CD4-positive, alpha-beta T cell (primary cell): ENCODE data around the gene PLOD3. TPM values are rescaled to one million over a fixed set of nuclear protein-coding genes. Genes with fewer than 3 reads are reported as not detected.
A peak's percentile ranks its signal among the peaks of the same experiment; 100 is the strongest.

ENCODE experiments used
- ATAC-seq: fragments of 200-7000 bp; cut with Tn5 transposase; one replicate; pipeline ENCODE4 v1.10.0; 2022; ENCODE audit warnings: mild to moderate bottlenecking; ENCODE audit not compliant: poor library complexity
- CTCF ChIA-PET: fragments of 350-600 bp; sonication (Branson Sonifier 250); formaldehyde crosslinking; loops from one replicate; lab custom pipeline; 2021; ENCODE audit warnings: antibody characterized with exemption, inconsistent platforms; lab: Charles Lee
- POLR2A ChIA-PET: fragments of 350-600 bp; sonication (Branson Sonifier 250); formaldehyde crosslinking; loops from one replicate; lab custom pipeline; 2021; ENCODE audit warnings: antibody characterized with exemption, inconsistent platforms; lab: Charles Lee
- DNase-seq, 14 experiments: peaks; one replicate each; pipeline ENCODE4 v3.0.0-alpha.2; 2013 to 2020; ENCODE audit warnings: mixed read lengths in 2 of 14
- H3K27ac ChIP-seq, 2 donors: one replicate each; pipeline versions ENCODE4 v1.5.1 to v1.7.0; 2013; ENCODE audit warnings: low read length in 2 of 2, low read depth in 1 of 2, mild to moderate bottlenecking in 1 of 2
- H3K27me3 ChIP-seq, 2 experiments: 1 replicate in 1 of 2; 2 replicates in 1 of 2; pipeline versions ENCODE4 v1.6.1 to v1.7.0; 2013; ENCODE audit warnings: low read length in 2 of 2, control low read depth in 1 of 2, mild to moderate bottlenecking in 1 of 2, moderate library complexity in 1 of 2; ENCODE audit not compliant: insufficient read depth in 2 of 2, control insufficient read depth in 1 of 2
- H3K36me3 ChIP-seq: one replicate; pipeline ENCODE4 v1.6.1; 2013; ENCODE audit warnings: low read length, control low read depth; ENCODE audit not compliant: insufficient read depth
- H3K4me1 ChIP-seq: one replicate; pipeline ENCODE4 v1.6.1; 2013; ENCODE audit warnings: low read length, control low read depth; ENCODE audit not compliant: insufficient read depth
- H3K4me3 ChIP-seq: one replicate; pipeline ENCODE4 v1.5.1; 2013; ENCODE audit warnings: mild to moderate bottlenecking, low read length, moderate library complexity
- H3K9me3 ChIP-seq, 2 experiments: 1 replicate in 1 of 2; 2 replicates in 1 of 2; pipeline versions ENCODE4 v1.6.1 to v1.7.0; 2013; ENCODE audit warnings: low read length in 2 of 2, mild to moderate bottlenecking in 2 of 2, control low read depth in 1 of 2, moderate library complexity in 1 of 2; ENCODE audit not compliant: control insufficient read depth in 1 of 2, insufficient read depth in 1 of 2
- H3K27ac Mint-ChIP-seq: one replicate; pipeline ENCODE4 v1.8.0; 2020; ENCODE audit warnings: mixed read lengths
- H3K27me3 Mint-ChIP-seq: one replicate; pipeline ENCODE4 v1.8.0; 2021; ENCODE audit warnings: mixed read lengths
- H3K36me3 Mint-ChIP-seq: one replicate; pipeline ENCODE4 v1.8.0; 2021; ENCODE audit warnings: low read depth, mixed read lengths
- H3K4me1 Mint-ChIP-seq: one replicate; pipeline ENCODE4 v1.8.0; 2021; ENCODE audit warnings: low read depth, mixed read lengths
- H3K4me3 Mint-ChIP-seq: one replicate; pipeline ENCODE4 v1.8.0; 2020; ENCODE audit warnings: mild to moderate bottlenecking, mixed read lengths
- H3K9me3 Mint-ChIP-seq: one replicate; pipeline ENCODE4 v1.8.0; 2020; ENCODE audit warnings: mixed read lengths
- CTCF ChIP-seq: fragments of 200-600 bp; IDR thresholded peaks from one replicate; pipeline ENCODE4 v1.8.0; 2022; ENCODE audit warnings: antibody characterized with exemption, mild to moderate bottlenecking
- intact Hi-C, 2 experiments: fragments of 100-400 bp; cut with DNase I in 1 of 2; cut with micrococcal nuclease in 1 of 2; formaldehyde crosslinking; loops; one replicate each; pipeline versions ENCODE4 v1.15.1 to v1.9.0; 2023 to 2025; cut with DNase I, micrococcal nuclease
- total RNA-seq, 174 experiments: library from RNA in 2 of 174; stranded (reverse) in 2 of 174; gene quantifications; one replicate each; pipeline ENCODE4 v1.2.3 and lab custom pipeline; 2021 to 2026

The PLOD3 gene
- total RNA-seq, 2 experiments from 2014 or later = 13.8 to 15.9 TPM

- TF ChIP-seq CTCF = no peak
- Mint-ChIP-seq H3K27me3 (no peaks in the 10 kb centered on the region), H3K9me3 (no peaks in the 10 kb centered on the region), H3K4me1 (peaks cover 38% of the 10 kb centered on the region), H3K4me3 (peak overlapping the region; percentile 95), H3K27ac (peak overlapping the region; percentile 87), H3K36me3 (peaks cover 36% of the 10 kb centered on the region)
- H3K9me3 ChIP-seq = no peaks in the 10 kb centered on the region
- intact Hi-C loops = loop anchor here in 1 of 2 experiments (2.0 to 10.0 kb wide), 2 partner anchors 62 to 322 kb away; partner anchors contain the start of genes ACHE and AP1S1
- DNase-seq (peak in 1 of 14 experiments; percentile 16), ATAC-seq (no peak)
- H3K4me3 ChIP-seq = peak overlapping the region; percentile 83
- H3K4me1 ChIP-seq = peaks cover 45% of the 10 kb centered on the region
- ChIA-PET POLR2A (interaction anchor here (1.0 to 3.3 kb wide), 10 partner anchors 12 to 330 kb away, joined by 3 to 55 read pairs (median 6); partner anchors contain the start of genes FIS1, TRIM56, UFSP1 and VGF), CTCF (interaction anchor here (1.3 to 3.0 kb wide), 4 partner anchors 18 to 66 kb away, joined by 3 to 39 read pairs (median 3); partner anchors contain the start of gene FIS1)
- H3K36me3 ChIP-seq = peaks cover 31% of the 10 kb centered on the region
- H3K27me3 ChIP-seq = no peaks in the 10 kb centered on the region
- H3K27ac ChIP-seq = peak overlapping the region in 1 of 2 donors; percentile 13
These were observed 457 bp downstream of the PLOD3 start for GRCh38 chr7:101216860-101217387.

GRCh38 chr7:101216001-101216859 is 1.2 kb downstream of the PLOD3 start:
- DNase-seq (peak in 2 of 14 experiments; percentile 3 to 25), ATAC-seq (no peak)
- H3K27me3 Mint-ChIP-seq = no peaks in the 10 kb centered on the region
- H3K36me3 ChIP-seq = peaks cover 32% of the 10 kb centered on the region
- H3K27ac ChIP-seq = peak overlapping the region in 1 of 2 donors; percentile 13
- no peaks in the 10 kb centered on the region for H3K9me3 ChIP-seq
- peaks cover 29% of the 10 kb centered on the region for H3K36me3 Mint-ChIP-seq
- peaks cover 38% of the 10 kb centered on the region for H3K4me1 Mint-ChIP-seq
- H3K9me3 Mint-ChIP-seq = no peaks in the 10 kb centered on the region
- peak overlapping the region; percentile 83 for H3K4me3 ChIP-seq
- H3K27me3 ChIP-seq = no peaks in the 10 kb centered on the region
- no peak for TF ChIP-seq CTCF
- peaks cover 41% of the 10 kb centered on the region for H3K4me1 ChIP-seq
- peak overlapping the region; percentile 87 for H3K27ac Mint-ChIP-seq
- CTCF ChIA-PET = interaction anchor here (1.4 kb wide), 1 partner anchor 19 kb away, joined by 3 read pairs; no protein-coding TSS in a partner anchor
- POLR2A ChIA-PET = interaction anchor here (2.8 to 3.3 kb wide), 2 partner anchors 28 to 36 kb away, joined by 30 to 55 read pairs; partner anchors contain the start of gene FIS1
- peak overlapping the region; percentile 95 for H3K4me3 Mint-ChIP-seq
- intact Hi-C loops = loop anchor here in 1 of 2 experiments (2.0 to 10.0 kb wide), 2 partner anchors 61 to 321 kb away; partner anchors contain the start of genes ACHE and AP1S1

- Mint-ChIP-seq H3K27ac (no peak overlapping the region), H3K27me3 (no peaks in the 10 kb centered on the region), H3K36me3 (peaks cover 34% of the 10 kb centered on the region), H3K4me1 (peaks cover 10% of the 10 kb centered on the region), H3K9me3 (no peaks in the 10 kb centered on the region), H3K4me3 (no peak overlapping the region)
- no peak for DNase-seq
- Histone ChIP-seq H3K27me3 (no peaks in the 10 kb centered on the region), H3K36me3 (peaks cover 46% of the 10 kb centered on the region), H3K4me1 (peaks cover 13% of the 10 kb centered on the region), H3K27ac (no peak overlapping the region), H3K4me3 (no peak overlapping the region), H3K9me3 (no peaks in the 10 kb centered on the region)
- ChIA-PET POLR2A (no interaction called here), CTCF (no interaction called here)
- ATAC-seq = no peak
- no peak for TF ChIP-seq CTCF
- intact Hi-C loops = loop anchor here in 1 of 2 experiments (10.0 kb wide), 1 partner anchor 317 kb away; the partner anchor contains the start of gene ACHE
These were observed 5.4 kb downstream of the PLOD3 start for GRCh38 chr7:101212014-101212413.
